ENCODE results near the gene ZACN.

The ZACN gene

GRCh38 chr17:76083536-76084182, 4.7 kb downstream of the ZACN start:
- DNase-seq: no peak

GRCh38 chr17:76085066-76085730, 6.2 kb downstream of the ZACN start:
- DNase-seq: no peak

- no peak for DNase-seq
Measured at GRCh38 chr17:76085731-76086366, 6.9 kb downstream of the ZACN start.

- no peak for DNase-seq
Measured at GRCh38 chr17:76086384-76086783, 7.4 kb downstream of the ZACN start.

GRCh38 chr17:76087531-76087930, 8.5 kb downstream of the ZACN start:
- DNase-seq: no peak

- DNase-seq: no peak
Measured at GRCh38 chr17:76088041-76088867, 9.3 kb downstream of the ZACN start.

GRCh38 chr17:76088868-76089576, 10.0 kb downstream of the ZACN start:
- no peak for DNase-seq

- DNase-seq: no peak
Measured at GRCh38 chr17:76089680-76090516, 10.9 kb downstream of the ZACN start.

- no peak for DNase-seq
Measured at GRCh38 chr17:76090517-76091129, 11.6 kb downstream of the ZACN start.

GRCh38 chr17:76091526-76092286, 12.7 kb downstream of the ZACN start:
- DNase-seq: no peak

GRCh38 chr17:76092526-76093413, 13.8 kb downstream of the ZACN start:
- no peak for DNase-seq

- no peak for DNase-seq
Measured at GRCh38 chr17:76094046-76094445, 15.1 kb downstream of the ZACN start.

- DNase-seq: no peak
Measured at GRCh38 chr17:76095943-76096342, 17.0 kb downstream of the ZACN start.

- no peak for DNase-seq
Measured at GRCh38 chr17:76097716-76098295, 18.8 kb downstream of the ZACN start.

GRCh38 chr17:76102944-76103273, 23.9 kb downstream of the ZACN start:
- DNase-seq: no peak

GRCh38 chr17:76103274-76104139, 24.5 kb downstream of the ZACN start, which contains the start of gene EXOC7:
Gene EXOC7, minus strand, starts transcription at chr17:76103787. Its CDS starts 95 bp downstream, at chr17:76103692.
- DNase-seq: peak; percentile 78 to 87 (median 86)

- DNase-seq: no peak
Measured at GRCh38 chr17:76104140-76104895, 25.3 kb downstream of the ZACN start.

Measured in activated CD4-positive, CD25-positive, alpha-beta regulatory T cell (primary cell).